ENCODE results near the gene RNMT. TPM values are rescaled to one million over a fixed set of nuclear protein-coding genes. Genes with fewer than 3 reads are reported as not detected.

RNMT gene
- total RNA-seq, 1 donor from 2014 or later: 6.4 TPM

DNA sequence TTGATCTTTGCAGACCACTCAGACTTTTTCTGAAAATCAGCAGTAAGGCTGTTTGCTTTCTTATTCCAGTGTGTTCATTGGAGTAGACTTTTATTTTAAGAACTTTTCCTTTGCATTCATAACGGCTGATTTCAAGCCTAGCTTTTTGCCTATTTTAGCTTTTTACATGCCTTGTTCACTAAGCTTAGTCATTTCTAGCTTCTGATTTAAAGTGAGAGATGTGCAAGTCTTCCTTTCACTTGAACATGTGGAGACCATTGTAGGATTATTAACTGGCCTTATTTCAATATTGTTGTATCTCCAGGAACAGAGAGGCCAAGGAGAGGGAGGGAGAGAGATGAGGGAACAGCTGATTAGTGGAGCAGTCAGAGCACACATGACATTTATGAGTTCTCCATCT lies 32.1 kb downstream of the RNMT start:
- H3K9me3 ChIP-seq: no peaks in the 10 kb centered on the region
- H3K27ac ChIP-seq: no peak overlapping the region
- peaks cover 43 to 81% of the 10 kb centered on the region in 2 donors for H3K36me3 ChIP-seq
- TF ChIP-seq, protein P1, sequence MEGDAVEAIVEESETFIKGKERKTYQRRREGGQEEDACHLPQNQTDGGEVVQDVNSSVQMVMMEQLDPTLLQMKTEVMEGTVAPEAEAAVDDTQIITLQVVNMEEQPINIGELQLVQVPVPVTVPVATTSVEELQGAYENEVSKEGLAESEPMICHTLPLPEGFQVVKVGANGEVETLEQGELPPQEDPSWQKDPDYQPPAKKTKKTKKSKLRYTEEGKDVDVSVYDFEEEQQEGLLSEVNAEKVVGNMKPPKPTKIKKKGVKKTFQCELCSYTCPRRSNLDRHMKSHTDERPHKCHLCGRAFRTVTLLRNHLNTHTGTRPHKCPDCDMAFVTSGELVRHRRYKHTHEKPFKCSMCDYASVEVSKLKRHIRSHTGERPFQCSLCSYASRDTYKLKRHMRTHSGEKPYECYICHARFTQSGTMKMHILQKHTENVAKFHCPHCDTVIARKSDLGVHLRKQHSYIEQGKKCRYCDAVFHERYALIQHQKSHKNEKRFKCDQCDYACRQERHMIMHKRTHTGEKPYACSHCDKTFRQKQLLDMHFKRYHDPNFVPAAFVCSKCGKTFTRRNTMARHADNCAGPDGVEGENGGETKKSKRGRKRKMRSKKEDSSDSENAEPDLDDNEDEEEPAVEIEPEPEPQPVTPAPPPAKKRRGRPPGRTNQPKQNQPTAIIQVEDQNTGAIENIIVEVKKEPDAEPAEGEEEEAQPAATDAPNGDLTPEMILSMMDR (IDR thresholded peaks at IDR 0.05): no peak
- H3K4me1 ChIP-seq: no peaks in the 10 kb centered on the region
- intact Hi-C loops (cut with DNase I): no loop called here
- H3K27me3 ChIP-seq: no peaks in the 10 kb centered on the region
- H3K4me3 ChIP-seq: no peak overlapping the region
- no peak for DNase-seq (ENCODE audit: low spot score in 2 of 2)

GRCh38 chr18:13760047-13760446 lies 33.6 kb downstream of the RNMT start:
- intact Hi-C loops (cut with DNase I): no loop called here
- Histone ChIP-seq H3K4me3 (no peak overlapping the region), H3K9me3 (peaks cover 0 to under 1% of the 10 kb centered on the region in 2 donors), H3K4me1 (no peaks in the 10 kb centered on the region), H3K27me3 (no peaks in the 10 kb centered on the region), H3K36me3 (peaks cover 29 to 82% of the 10 kb centered on the region in 2 donors), H3K27ac (no peak overlapping the region)
- TF ChIP-seq, protein P1 (IDR thresholded peaks at IDR 0.05): no peak
- no peak for DNase-seq (ENCODE audit: low spot score in 2 of 2)

DNA sequence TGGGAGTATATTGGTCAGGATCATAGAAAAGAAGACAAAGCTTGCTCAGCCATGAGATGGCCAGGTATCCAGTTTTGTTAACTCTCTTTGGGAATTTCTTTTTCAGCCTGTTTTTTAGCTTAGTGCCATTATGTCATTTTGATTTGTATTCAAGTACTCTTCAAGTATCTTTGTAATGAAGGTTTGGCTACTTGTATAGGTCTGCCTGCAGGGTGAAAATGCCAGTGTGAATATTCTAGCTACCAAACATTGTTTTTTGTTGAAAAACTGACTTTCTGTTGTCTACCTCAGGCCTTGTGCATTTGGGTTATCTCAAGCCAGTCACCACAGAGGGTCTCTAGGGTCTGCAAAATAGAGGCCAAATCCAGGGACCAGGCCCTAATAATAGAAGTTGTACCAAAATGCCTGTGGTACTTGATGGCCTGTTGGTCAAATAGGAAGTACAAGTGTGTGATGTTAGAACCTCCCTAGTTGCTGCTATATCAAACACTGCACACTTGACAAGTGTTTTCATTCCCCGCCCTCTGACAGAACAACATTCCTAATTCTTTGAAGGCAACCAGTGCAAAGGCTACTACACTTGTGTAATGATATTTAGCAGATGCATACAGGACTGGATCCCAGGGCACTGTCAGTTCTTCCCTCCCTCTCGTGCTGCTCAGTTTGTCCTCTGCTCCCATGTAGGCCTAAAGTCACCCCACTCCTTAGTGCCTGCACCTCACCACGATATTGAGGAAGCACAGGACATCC lies 36.4 kb downstream of the RNMT start:
- TF ChIP-seq, protein P1 (IDR thresholded peaks at IDR 0.05): no peak
- intact Hi-C loops (cut with DNase I): no loop called here
- no peaks in the 10 kb centered on the region for H3K4me1 ChIP-seq
- no peak overlapping the region for H3K27ac ChIP-seq
- H3K9me3 ChIP-seq: peaks cover 11 to 18% of the 10 kb centered on the region in 2 donors
- H3K4me3 ChIP-seq: no peak overlapping the region
- H3K36me3 ChIP-seq: peaks cover 7 to 57% of the 10 kb centered on the region in 2 donors
- DNase-seq (ENCODE audit: low spot score in 2 of 2): no peak
- no peaks in the 10 kb centered on the region for H3K27me3 ChIP-seq

DNA sequence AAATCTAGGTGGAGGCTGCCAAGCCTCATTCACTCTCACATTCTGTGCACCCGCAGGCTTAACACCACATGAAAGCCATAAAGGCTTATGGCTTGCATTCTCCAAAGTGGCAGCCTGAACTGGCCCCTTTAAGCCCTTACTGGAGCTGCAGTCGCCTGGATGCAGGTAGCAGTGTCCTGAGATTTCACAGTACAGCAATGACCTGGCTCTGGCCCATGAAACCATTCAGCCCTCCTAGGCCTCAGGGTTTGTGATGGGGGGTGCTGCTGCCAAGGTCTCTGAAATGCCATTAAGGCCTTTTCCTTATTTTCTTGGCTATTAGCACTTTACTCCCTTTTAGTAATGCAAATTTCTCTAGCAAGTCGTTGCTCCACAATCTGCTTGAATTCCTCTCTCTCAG lies 48.6 kb downstream of the RNMT start:
- TF ChIP-seq, protein P1 (IDR thresholded peaks at IDR 0.05): no peak
- Histone ChIP-seq H3K9me3 (no peaks in the 10 kb centered on the region), H3K36me3 (no peaks in the 10 kb centered on the region), H3K4me1 (no peaks in the 10 kb centered on the region), H3K27ac (no peak overlapping the region), H3K27me3 (no peaks in the 10 kb centered on the region), H3K4me3 (no peak overlapping the region)
- DNase-seq (ENCODE audit: low spot score in 2 of 2): no peak
- intact Hi-C loops (cut with DNase I): no loop called here

DNA sequence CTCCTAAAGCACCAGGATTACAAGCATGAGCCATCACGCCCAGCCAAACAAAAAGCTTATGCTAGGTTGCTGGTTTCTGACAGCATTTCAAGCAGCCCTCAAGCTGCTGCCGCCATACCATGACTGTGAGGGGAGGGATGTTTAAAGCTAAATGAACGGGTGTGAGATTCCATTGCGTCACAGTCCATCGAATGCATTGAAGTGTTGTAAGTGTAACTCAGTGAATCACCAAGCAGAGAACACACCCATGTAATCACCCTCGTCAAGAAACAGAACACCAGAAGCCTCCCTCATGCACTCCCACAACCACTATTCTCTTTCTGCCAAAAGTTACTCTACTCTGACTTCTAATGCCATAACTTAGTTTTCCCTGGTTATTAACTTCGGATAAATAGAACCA lies 64.7 kb downstream of the RNMT start:
- Histone ChIP-seq H3K4me1 (no peaks in the 10 kb centered on the region), H3K9me3 (no peaks in the 10 kb centered on the region), H3K27ac (no peak overlapping the region), H3K4me3 (no peak overlapping the region), H3K36me3 (no peaks in the 10 kb centered on the region), H3K27me3 (no peaks in the 10 kb centered on the region)
- intact Hi-C loops (cut with DNase I): no loop called here
- TF ChIP-seq, protein P1 (IDR thresholded peaks at IDR 0.05): no peak
- no peak for DNase-seq (ENCODE audit: low spot score in 2 of 2)
